SU-DHL-6 (cell line): ENCODE data around the gene EXT2.

Experiments used
- H2AFZ ChIP-seq: fragments of 200-600 bp; sonication (generic); 2 replicates; pipeline ENCODE4 v1.6.1; 2014; ENCODE audit warnings: low read depth, mild to moderate bottlenecking, moderate library complexity, mixed read lengths, antibody characterized with exemption, low read length; ENCODE audit not compliant: severe bottlenecking
- H3F3A ChIP-seq: fragments of 200-600 bp; shearing (Covaris generic); 2 replicates; pipeline ENCODE4 v1.6.0; 2016; ENCODE audit warnings: antibody characterized with exemption, mild to moderate bottlenecking; ENCODE audit not compliant: insufficient read depth
- H3K27ac ChIP-seq: fragments of 200-600 bp; sonication (generic); 2 replicates; pipeline ENCODE4 v1.5.1; 2016; ENCODE audit warnings: low read depth, mild to moderate bottlenecking, low read length, moderate library complexity, mixed read lengths
- H3K27me3 ChIP-seq: fragments of 200-600 bp; sonication (generic), shearing (Covaris generic); 2 replicates; pipeline ENCODE4 v1.6.0; 2014; ENCODE audit warnings: mild to moderate bottlenecking, low read length
- H3K36me3 ChIP-seq: fragments of 200-600 bp; sonication (generic); 2 replicates; pipeline ENCODE4 v1.6.1; 2014; ENCODE audit warnings: mild to moderate bottlenecking, low read length, mixed read lengths
- H3K4me2 ChIP-seq: fragments of 300-600, 200-600 bp; shearing (Covaris generic), sonication (generic); 2 replicates; pipeline ENCODE4 v1.6.0; 2014; ENCODE audit warnings: low read length, low read depth, mild to moderate bottlenecking; ENCODE audit not compliant: poor library complexity, severe bottlenecking
- H3K4me3 ChIP-seq: fragments of 200-600 bp; sonication (generic); 2 replicates; pipeline ENCODE4 v1.5.1; 2014; ENCODE audit warnings: antibody characterized with exemption, low read length, mild to moderate bottlenecking, mixed read lengths; ENCODE audit not compliant: insufficient read depth, poor library complexity, severe bottlenecking
- H3K79me2 ChIP-seq: fragments of 200-600 bp; sonication (generic); 2 replicates; pipeline ENCODE4 v1.6.1; 2014; ENCODE audit warnings: mild to moderate bottlenecking, low read length, moderate library complexity; ENCODE audit not compliant: insufficient read depth
- H3K9ac ChIP-seq: fragments of 200-600 bp; sonication (generic); 2 replicates; pipeline ENCODE4 v1.7.0; 2014; ENCODE audit warnings: mild to moderate bottlenecking, low read length
- H3K9me2 ChIP-seq: fragments of 200-600 bp; sonication (generic); replicated peaks from 2 replicates; pipeline ENCODE4 v1.6.1; 2014; ENCODE audit warnings: low read length; ENCODE audit not compliant: insufficient read depth
- H3K9me3 ChIP-seq: fragments of 200-600 bp; sonication (generic); 2 replicates; pipeline ENCODE4 v1.6.1; 2014; ENCODE audit warnings: low read length, mixed read lengths; ENCODE audit not compliant: insufficient read depth
- H4K20me1 ChIP-seq: fragments of 200-600 bp; sonication (generic); 2 replicates; pipeline ENCODE4 v1.6.1; 2014; ENCODE audit warnings: low read depth, mild to moderate bottlenecking, antibody characterized with exemption, low read length, moderate library complexity, mixed read lengths
- CTCF ChIP-seq: fragments of 200-600 bp; sonication (generic); IDR thresholded peaks from one replicate; pipeline ENCODE4 v1.5.1; 2017; ENCODE audit warnings: antibody characterized with exemption, mild to moderate bottlenecking, low read length, moderate library complexity; ENCODE audit not compliant: insufficient read depth, poor library complexity, severe bottlenecking
- EZH2phosphoT487 ChIP-seq: fragments of 200-600 bp; sonication (generic), shearing (Covaris generic); conservative IDR thresholded peaks from 2 replicates; pipeline ENCODE4 v1.6.1; 2018; ENCODE audit warnings: mild to moderate bottlenecking, antibody characterized with exemption, low read length, moderate library complexity, mixed read lengths

Gene EXT2

GRCh38 chr11:44285756-44286155 is 190.3 kb downstream of the EXT2 start:
- H3K9ac ChIP-seq: no peak overlapping the region
- no peak overlapping the region for H2AFZ ChIP-seq
- H4K20me1 ChIP-seq: no peaks in the 10 kb centered on the region
- no peaks in the 10 kb centered on the region for H3F3A ChIP-seq
- H3K4me2 ChIP-seq: no peak overlapping the region
- H3K4me3 ChIP-seq: no peak overlapping the region
- H3K9me3 ChIP-seq: no peaks in the 10 kb centered on the region
- no peak overlapping the region for H3K27ac ChIP-seq
- no peaks in the 10 kb centered on the region for H3K9me2 ChIP-seq
- H3K36me3 ChIP-seq: no peaks in the 10 kb centered on the region
- TF ChIP-seq CTCF (no peak), EZH2phosphoT487 (no peak)
- no peaks in the 10 kb centered on the region for H3K79me2 ChIP-seq
- no peaks in the 10 kb centered on the region for H3K27me3 ChIP-seq

GRCh38 chr11:44286268-44286880 is 190.9 kb downstream of the EXT2 start:
- Histone ChIP-seq H3K9me3 (no peaks in the 10 kb centered on the region), H3K36me3 (no peaks in the 10 kb centered on the region), H3K4me2 (no peak overlapping the region), H2AFZ (no peak overlapping the region), H4K20me1 (no peaks in the 10 kb centered on the region), H3K27me3 (no peaks in the 10 kb centered on the region), H3K4me3 (no peak overlapping the region), H3F3A (no peaks in the 10 kb centered on the region), H3K9ac (no peak overlapping the region), H3K9me2 (no peaks in the 10 kb centered on the region), H3K79me2 (no peaks in the 10 kb centered on the region), H3K27ac (no peak overlapping the region)
- peak; percentile 85 for TF ChIP-seq CTCF
- TF ChIP-seq EZH2phosphoT487: no peak

- no peaks in the 10 kb centered on the region for H3K9me3 ChIP-seq
- H3K4me3 ChIP-seq: no peak overlapping the region
- no peak overlapping the region for H2AFZ ChIP-seq
- no peaks in the 10 kb centered on the region for H3K9me2 ChIP-seq
- no peaks in the 10 kb centered on the region for H3K27me3 ChIP-seq
- H4K20me1 ChIP-seq: no peaks in the 10 kb centered on the region
- H3K27ac ChIP-seq: no peak overlapping the region
- no peaks in the 10 kb centered on the region for H3K79me2 ChIP-seq
- no peaks in the 10 kb centered on the region for H3K36me3 ChIP-seq
- H3K9ac ChIP-seq: no peak overlapping the region
- no peak for TF ChIP-seq CTCF
- no peak for TF ChIP-seq EZH2phosphoT487
- H3K4me2 ChIP-seq: no peak overlapping the region
- H3F3A ChIP-seq: no peaks in the 10 kb centered on the region
Observed at GRCh38 chr11:44286911-44287310, 191.4 kb downstream of the EXT2 start.
